ENCODE results near the gene PLAU.
A peak's percentile ranks its signal among the peaks of the same experiment; 100 is the strongest.

The PLAU gene

GRCh38 chr10:73910764-73911552 lies at the start of gene PLAU:
PLAU (plus strand) TSS chr10:73911132; CDS start chr10:73911556, 424 bp downstream.
- peak; percentile 63 for DNase-seq

GRCh38 chr10:73862011-73862410 lies 48.9 kb upstream of the PLAU start:
- no peak for DNase-seq

GRCh38 chr10:73863039-73863817 lies 47.7 kb upstream of the PLAU start:
- DNase-seq = no peak

GRCh38 chr10:73864229-73864628 lies 46.7 kb upstream of the PLAU start:
- DNase-seq = no peak

GRCh38 chr10:73865107-73865458 lies 45.8 kb upstream of the PLAU start:
- no peak for DNase-seq

- peak; percentile 68 for DNase-seq
These were observed 45.2 kb upstream of the PLAU start for GRCh38 chr10:73865459-73866442.

- no peak for DNase-seq
These were observed 44.3 kb upstream of the PLAU start for GRCh38 chr10:73866621-73867020.

- DNase-seq = no peak
These were observed 43.7 kb upstream of the PLAU start for GRCh38 chr10:73867126-73867807.

GRCh38 chr10:73867871-73868631 lies 42.9 kb upstream of the PLAU start:
- no peak for DNase-seq

- DNase-seq = no peak
These were observed 42.2 kb upstream of the PLAU start for GRCh38 chr10:73868655-73869195.

- DNase-seq = no peak
These were observed 39.4 kb upstream of the PLAU start for GRCh38 chr10:73871295-73872189.

- DNase-seq = no peak
These were observed 38.7 kb upstream of the PLAU start for GRCh38 chr10:73872190-73872710.

- DNase-seq = no peak
These were observed 37.6 kb upstream of the PLAU start for GRCh38 chr10:73873142-73873837.

GRCh38 chr10:73873838-73874215 lies 37.1 kb upstream of the PLAU start:
- peak; percentile 17 for DNase-seq

- DNase-seq = peak; percentile 87
These were observed 36.4 kb upstream of the PLAU start, which contains the start of gene CAMK2G for GRCh38 chr10:73874267-73875138. CAMK2G (minus strand) TSS chr10:73874555; CDS start chr10:73874461, 94 bp downstream.

- no peak for DNase-seq
These were observed 35.8 kb upstream of the PLAU start for GRCh38 chr10:73875139-73875475.

GRCh38 chr10:73876157-73876556 lies 34.8 kb upstream of the PLAU start:
- no peak for DNase-seq

- DNase-seq = no peak
These were observed 34.4 kb upstream of the PLAU start for GRCh38 chr10:73876566-73876965.

Data from OCI-M1 (cell line).